Activated naive CD8-positive, alpha-beta T cell treated with anti-CD3 and anti-CD28 coated beads, Interleukin-2, amount 10 ng/mL, durations not matched to agents 7 days and 5 days (primary cell): ENCODE results near the gene CYB561D2. TPM values are rescaled to one million over a fixed set of nuclear protein-coding genes. Genes with fewer than 3 reads are reported as not detected.

ENCODE experiments used
- ATAC-seq: fragments of 150-1000 bp; cut with Tn5 transposase; one replicate; pipeline ENCODE4 v1.10.0; 2021; ENCODE audit warnings: low read depth, moderate library complexity
- POLR2A ChIA-PET: fragments of 350-600 bp; sonication (Branson Sonifier 250); formaldehyde crosslinking; loops from one replicate; lab custom pipeline; 2021; ENCODE audit warnings: antibody characterized with exemption; lab: Charles Lee
- DNase-seq: peaks from one replicate; pipeline ENCODE4 v3.0.0; 2021
- H3K27ac Mint-ChIP-seq: one replicate; pipeline ENCODE4 v1.8.0; 2022; ENCODE audit warnings: mild to moderate bottlenecking, mixed read lengths
- H3K27me3 Mint-ChIP-seq: one replicate; pipeline ENCODE4 v1.8.0; 2022; ENCODE audit warnings: mild to moderate bottlenecking, moderate library complexity, mixed read lengths
- H3K36me3 Mint-ChIP-seq: one replicate; pipeline ENCODE4 v1.8.0; 2021; ENCODE audit warnings: mild to moderate bottlenecking, mixed read lengths
- H3K4me1 Mint-ChIP-seq: one replicate; pipeline ENCODE4 v1.8.0; 2021; ENCODE audit warnings: mixed read lengths
- H3K4me3 Mint-ChIP-seq: one replicate; pipeline ENCODE4 v1.8.0; 2022; ENCODE audit warnings: mild to moderate bottlenecking, moderate library complexity, mixed read lengths
- H3K9me3 Mint-ChIP-seq: one replicate; pipeline ENCODE4 v1.8.0; 2021; ENCODE audit warnings: mixed read lengths
- total RNA-seq, 2 experiments: library from RNA; stranded (reverse); gene quantifications; one replicate each; pipeline ENCODE4 v1.2.3, GENCODE V29; 2021

The CYB561D2 gene
- total RNA-seq, 2 experiments from 2014 or later: 35.0 to 38.9 TPM

GRCh38 chr3:50352781-50353180, 2.1 kb downstream of the CYB561D2 start:
- DNase-seq (no peak), ATAC-seq (no peak)
- no peaks in the 10 kb centered on the region for H3K9me3 Mint-ChIP-seq
- POLR2A ChIA-PET: interaction anchor here (0.6 to 7.0 kb wide), 7 partner anchors 11 to 258 kb away, joined by 3 to 82 read pairs (median 8); partner anchors contain the start of genes C3orf18, CISH and RASSF1
- peaks cover 47% of the 10 kb centered on the region for H3K4me1 Mint-ChIP-seq
- peaks cover 16% of the 10 kb centered on the region for H3K36me3 Mint-ChIP-seq
- H3K4me3 Mint-ChIP-seq: no peak overlapping the region
- no peaks in the 10 kb centered on the region for H3K27me3 Mint-ChIP-seq
- no peak overlapping the region for H3K27ac Mint-ChIP-seq

DNA sequence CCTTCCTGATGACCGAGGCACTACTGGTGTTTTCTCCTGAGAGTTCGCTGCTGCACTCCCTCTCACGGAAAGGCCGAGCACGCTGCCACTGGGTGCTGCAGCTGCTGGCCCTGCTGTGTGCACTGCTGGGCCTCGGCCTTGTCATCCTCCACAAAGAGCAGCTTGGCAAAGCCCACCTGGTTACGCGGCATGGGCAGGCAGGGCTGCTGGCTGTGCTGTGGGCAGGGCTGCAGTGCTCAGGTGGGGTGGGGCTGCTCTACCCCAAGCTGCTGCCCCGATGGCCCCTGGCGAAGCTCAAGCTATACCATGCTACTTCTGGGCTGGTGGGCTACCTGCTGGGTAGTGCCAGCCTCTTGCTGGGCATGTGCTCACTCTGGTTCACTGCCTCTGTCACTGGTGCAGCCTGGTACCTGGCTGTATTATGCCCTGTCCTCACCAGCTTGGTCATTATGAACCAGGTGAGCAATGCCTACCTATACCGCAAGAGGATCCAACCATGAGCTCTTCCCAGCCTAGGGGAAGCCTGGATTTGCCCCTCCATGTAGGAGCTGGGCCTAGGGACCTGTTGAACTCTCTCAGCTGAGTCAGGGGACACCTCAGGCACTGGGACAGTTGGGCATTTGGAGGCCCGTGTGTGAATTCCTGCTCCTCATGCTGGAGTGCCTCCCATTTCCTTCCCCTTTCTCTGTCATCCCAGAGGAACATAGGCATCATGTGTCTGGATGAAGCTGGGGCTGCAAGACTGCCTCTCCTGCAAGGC, 2.8 kb downstream of the CYB561D2 start:
- POLR2A ChIA-PET: interaction anchor here (0.6 to 7.0 kb wide), 7 partner anchors 9 to 248 kb away, joined by 3 to 82 read pairs (median 7); partner anchors contain the start of gene RASSF1
- ATAC-seq (no peak), DNase-seq (no peak)
- Mint-ChIP-seq H3K9me3 (no peaks in the 10 kb centered on the region), H3K27ac (no peak overlapping the region), H3K27me3 (no peaks in the 10 kb centered on the region), H3K36me3 (peaks cover 15% of the 10 kb centered on the region), H3K4me1 (peaks cover 50% of the 10 kb centered on the region), H3K4me3 (no peak overlapping the region)

- Mint-ChIP-seq H3K27ac (peak overlapping the region; percentile 18), H3K4me1 (peaks cover 47% of the 10 kb centered on the region), H3K9me3 (no peaks in the 10 kb centered on the region), H3K27me3 (no peaks in the 10 kb centered on the region), H3K4me3 (no peak overlapping the region), H3K36me3 (peaks cover 12% of the 10 kb centered on the region)
- DNase-seq: no peak
- no peak for ATAC-seq
- POLR2A ChIA-PET: interaction anchor here (1.1 to 7.0 kb wide), 4 partner anchors 10 to 17 kb away, joined by 3 to 82 read pairs (median 26); partner anchors contain the start of gene RASSF1
These were observed 3.6 kb downstream of the CYB561D2 start for GRCh38 chr3:50354186-50354764.

GRCh38 chr3:50354850-50355249, 4.2 kb downstream of the CYB561D2 start:
- ATAC-seq (no peak), DNase-seq (no peak)
- no peak overlapping the region for H3K27ac Mint-ChIP-seq
- H3K27me3 Mint-ChIP-seq: no peaks in the 10 kb centered on the region
- no peak overlapping the region for H3K4me3 Mint-ChIP-seq
- peaks cover 47% of the 10 kb centered on the region for H3K4me1 Mint-ChIP-seq
- H3K9me3 Mint-ChIP-seq: no peaks in the 10 kb centered on the region
- peaks cover 12% of the 10 kb centered on the region for H3K36me3 Mint-ChIP-seq
- POLR2A ChIA-PET: interaction anchor here (1.5 to 7.0 kb wide), 3 partner anchors 11 to 18 kb away, joined by 7 to 82 read pairs (median 45); partner anchors contain the start of gene RASSF1

DNA sequence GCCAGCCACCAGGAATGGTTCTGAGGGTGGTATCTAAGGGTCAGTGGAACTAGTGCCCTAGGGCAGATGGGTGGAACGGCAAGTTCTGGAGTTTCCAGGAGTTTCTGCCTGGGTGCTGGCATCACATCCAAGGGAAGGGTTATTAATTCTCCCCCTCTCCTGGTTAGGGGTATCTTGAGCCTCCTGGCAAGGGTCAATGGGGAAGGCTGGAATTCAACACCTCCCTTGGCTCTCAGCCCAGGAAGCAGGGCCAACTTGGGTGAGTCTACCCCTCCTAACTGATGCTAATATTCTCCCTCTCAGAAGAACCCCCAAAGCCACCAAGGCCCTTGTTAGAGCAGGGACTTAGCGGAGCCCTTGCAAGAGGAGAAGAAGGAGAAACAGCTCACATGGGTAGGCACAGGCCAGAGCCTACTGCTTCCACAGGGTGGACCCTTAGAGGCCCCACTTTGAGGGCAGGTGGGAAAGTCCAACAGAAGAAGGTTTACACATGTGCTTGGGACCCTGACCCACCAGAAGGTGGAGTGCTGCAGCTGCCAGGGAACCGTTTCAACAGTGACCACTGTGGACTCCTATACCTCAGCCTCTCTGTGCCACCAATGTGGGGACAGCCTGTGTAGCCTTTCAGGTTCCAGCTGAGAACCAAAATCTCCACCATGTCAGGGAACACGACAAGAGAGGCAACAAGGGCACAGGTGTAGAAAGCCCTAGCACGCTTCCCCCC, 5.3 kb downstream of the CYB561D2 start:
- Mint-ChIP-seq H3K4me3 (peak overlapping the region; percentile 96), H3K27me3 (no peaks in the 10 kb centered on the region), H3K4me1 (peaks cover 42% of the 10 kb centered on the region), H3K9me3 (no peaks in the 10 kb centered on the region), H3K27ac (no peak overlapping the region), H3K36me3 (peaks cover 12% of the 10 kb centered on the region)
- DNase-seq: no peak
- POLR2A ChIA-PET: interaction anchor here (1.1 to 5.8 kb wide), 3 partner anchors 15 to 28 kb away, joined by 3 to 45 read pairs (median 9); partner anchors contain the start of genes RASSF1 and TUSC2
- ATAC-seq: no peak

- no peak for DNase-seq
- Mint-ChIP-seq H3K27ac (no peak overlapping the region), H3K27me3 (no peaks in the 10 kb centered on the region), H3K36me3 (peaks cover 12% of the 10 kb centered on the region), H3K4me3 (peak overlapping the region; percentile 96), H3K9me3 (no peaks in the 10 kb centered on the region), H3K4me1 (peaks cover 37% of the 10 kb centered on the region)
- POLR2A ChIA-PET: interaction anchor here (1.1 to 5.8 kb wide), 4 partner anchors 15 to 28 kb away, joined by 3 to 45 read pairs (median 6); partner anchors contain the start of genes RASSF1 and TUSC2
- no peak for ATAC-seq
These were observed 5.9 kb downstream of the CYB561D2 start for GRCh38 chr3:50356553-50356952.

DNA sequence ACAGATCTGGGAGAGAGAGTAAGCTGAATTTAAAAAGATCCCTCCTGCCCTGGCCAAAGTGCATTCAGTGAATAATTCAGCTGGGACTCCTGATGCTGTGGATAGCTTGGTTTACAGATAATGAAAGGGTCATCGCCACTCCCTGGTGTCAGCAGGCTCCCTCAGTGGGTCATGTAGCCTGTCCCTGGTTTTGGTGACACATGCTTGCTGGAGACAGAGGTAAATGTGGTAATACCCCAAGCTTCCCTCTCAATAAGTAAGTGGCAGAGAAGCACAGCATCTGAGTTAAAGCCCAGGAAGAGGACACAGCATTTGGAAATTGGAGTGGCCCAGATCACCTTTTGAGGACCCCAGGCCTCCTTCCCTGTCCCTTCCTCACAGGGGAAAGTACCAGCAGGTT, 6.8 kb downstream of the CYB561D2 start:
- POLR2A ChIA-PET: interaction anchor here (0.6 to 5.8 kb wide), 7 partner anchors 15 to 210 kb away, joined by 3 to 45 read pairs (median 4); partner anchors contain the start of genes C3orf18, RASSF1 and TUSC2
- ATAC-seq (no peak), DNase-seq (no peak)
- Mint-ChIP-seq H3K36me3 (peaks cover 12% of the 10 kb centered on the region), H3K4me1 (peaks cover 36% of the 10 kb centered on the region), H3K27me3 (no peaks in the 10 kb centered on the region), H3K9me3 (no peaks in the 10 kb centered on the region), H3K27ac (peak overlapping the region; percentile 61), H3K4me3 (peak overlapping the region; percentile 96)

- Mint-ChIP-seq H3K9me3 (no peaks in the 10 kb centered on the region), H3K4me1 (peaks cover 32% of the 10 kb centered on the region), H3K4me3 (peak overlapping the region; percentile 96), H3K27me3 (no peaks in the 10 kb centered on the region), H3K36me3 (peaks cover 11% of the 10 kb centered on the region), H3K27ac (peak overlapping the region; percentile 88)
- DNase-seq: no peak
- POLR2A ChIA-PET: interaction anchor here (0.6 to 1.2 kb wide), 2 partner anchors 18 to 21 kb away, joined by 5 read pairs; partner anchors contain the start of gene RASSF1
- no peak for ATAC-seq
These were observed 7.8 kb downstream of the CYB561D2 start for GRCh38 chr3:50358355-50358910.

DNA sequence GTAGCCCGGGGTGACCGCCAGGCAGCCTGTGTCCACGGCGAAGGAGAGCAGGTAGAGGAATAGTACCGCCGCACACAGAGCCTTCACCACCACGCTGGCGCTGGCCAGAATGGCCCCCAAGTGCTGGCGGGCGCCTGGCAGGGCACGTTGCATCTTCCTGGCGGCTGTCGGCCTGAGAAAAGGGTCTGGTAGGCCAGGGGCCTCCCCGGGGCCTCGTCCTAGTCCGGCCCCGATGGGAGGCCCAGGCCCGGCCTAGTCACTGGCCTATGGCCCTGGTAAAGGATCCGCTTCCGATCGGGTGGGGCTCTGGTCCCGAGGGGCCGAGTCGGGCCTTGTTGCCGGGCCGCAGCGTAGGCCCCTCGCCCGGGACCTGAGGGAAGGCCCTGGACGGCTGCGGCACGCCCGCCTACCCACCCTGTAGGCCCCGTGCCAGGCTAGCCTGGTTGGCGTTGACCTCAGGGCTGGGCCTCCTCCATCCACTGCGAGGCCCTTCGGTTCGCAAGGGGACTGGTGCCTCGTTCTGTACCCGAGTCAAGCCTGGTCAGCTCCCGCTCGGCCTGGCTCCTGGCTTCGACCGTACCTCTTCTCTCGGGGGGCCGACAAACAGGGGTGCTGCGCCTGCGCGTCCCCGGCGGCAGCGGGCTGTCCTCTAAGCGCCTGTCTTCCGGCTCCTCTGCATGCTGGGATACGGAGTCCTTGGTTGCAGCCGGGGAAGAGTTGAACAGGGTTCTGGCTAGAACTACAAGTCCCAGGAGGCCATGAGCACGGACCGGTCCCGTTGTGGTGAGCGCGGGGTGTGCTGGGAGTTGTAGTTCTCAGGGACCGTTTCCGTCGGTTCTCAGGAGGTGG, 8.5 kb downstream of the CYB561D2 start, which contains the start of gene TMEM115:
Gene TMEM115 (minus strand): TSS at position 611 of the 849 bp plus-strand sequence. CDS start 458 bp downstream, at position 153.
- Mint-ChIP-seq H3K36me3 (peaks cover 9% of the 10 kb centered on the region), H3K4me3 (peak within 1 kb of the TSS; percentile 96), H3K27ac (peak within 1 kb of the TSS; percentile 92), H3K27me3 (no peaks in the 10 kb centered on the region), H3K9me3 (no peaks in the 10 kb centered on the region), H3K4me1 (peaks cover 32% of the 10 kb centered on the region)
- POLR2A ChIA-PET: interaction anchor here (1.0 to 1.6 kb wide), 4 partner anchors 9 to 31 kb away, joined by 3 to 12 read pairs (median 5); partner anchors contain the start of genes CYB561D2, NPRL2, RASSF1 and TUSC2
- peak; percentile 86 for DNase-seq
- peak; percentile 99 for ATAC-seq

DNA sequence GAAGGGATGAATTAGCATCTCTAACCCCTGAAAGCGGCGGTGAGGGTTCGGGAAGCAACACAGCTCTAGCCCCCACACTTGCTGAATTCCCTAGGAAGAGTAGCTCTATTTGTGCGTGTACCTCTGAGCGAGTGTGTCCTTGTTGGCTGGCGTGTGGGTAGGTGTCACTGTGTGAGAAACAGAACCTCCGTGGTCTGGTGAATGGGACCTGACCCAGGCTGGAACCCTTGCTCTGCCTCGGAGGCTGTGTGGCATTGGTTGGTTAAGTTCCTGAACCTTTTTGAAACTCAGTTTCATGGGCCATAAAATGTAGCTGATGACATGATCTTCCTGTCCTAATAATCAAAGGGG, 9.1 kb downstream of the CYB561D2 start:
- Mint-ChIP-seq H3K4me3 (peak overlapping the region; percentile 96), H3K27me3 (no peaks in the 10 kb centered on the region), H3K27ac (peak overlapping the region; percentile 92), H3K36me3 (peaks cover 7% of the 10 kb centered on the region), H3K9me3 (no peaks in the 10 kb centered on the region), H3K4me1 (peaks cover 32% of the 10 kb centered on the region)
- DNase-seq: no peak
- ATAC-seq: no peak
- POLR2A ChIA-PET: interaction anchor here (1.0 to 1.6 kb wide), 4 partner anchors 9 to 32 kb away, joined by 3 to 12 read pairs (median 5); partner anchors contain the start of genes CYB561D2, NPRL2, RASSF1 and TUSC2

DNA sequence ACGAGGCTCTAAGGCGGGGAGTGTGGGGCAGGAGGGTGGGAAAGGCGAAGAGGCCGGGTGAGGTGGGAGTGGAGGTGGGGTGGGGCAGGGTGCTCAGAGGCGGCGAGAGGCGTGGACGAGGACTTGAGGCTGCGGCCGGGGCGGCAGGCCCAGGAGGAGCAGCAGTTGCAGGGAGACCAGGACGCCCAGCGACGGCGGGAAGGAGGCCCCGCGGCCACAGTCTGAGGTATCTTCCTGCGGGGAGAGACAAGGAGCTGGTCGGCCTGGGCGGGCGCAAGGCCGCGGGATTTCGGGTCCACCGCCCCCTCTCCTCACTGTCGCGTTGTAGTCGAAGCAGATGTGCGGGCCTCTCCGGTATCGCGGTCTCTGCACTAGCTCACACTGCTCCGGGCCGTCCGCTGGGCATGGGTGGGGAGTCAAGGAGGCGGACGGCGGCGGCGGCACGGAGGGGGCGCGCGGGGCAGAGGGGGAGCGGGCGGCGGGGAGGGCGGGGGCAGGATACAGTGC, 14.0 kb downstream of the CYB561D2 start:
- peaks cover 9% of the 10 kb centered on the region for H3K4me1 Mint-ChIP-seq
- DNase-seq (no peak), ATAC-seq (peak; percentile 27)
- no peak overlapping the region for H3K27ac Mint-ChIP-seq
- no peaks in the 10 kb centered on the region for H3K27me3 Mint-ChIP-seq
- no peaks in the 10 kb centered on the region for H3K36me3 Mint-ChIP-seq
- POLR2A ChIA-PET: interaction anchor here (0.7 to 2.1 kb wide), 4 partner anchors 14 to 247 kb away, joined by 6 to 15 read pairs (median 8); partner anchors contain the start of genes C3orf18, CISH, CYB561D2 and NPRL2
- no peaks in the 10 kb centered on the region for H3K9me3 Mint-ChIP-seq
- peak overlapping the region; percentile 83 for H3K4me3 Mint-ChIP-seq
